Heart right ventricle (tissue), 16 donors: ENCODE results near the gene CTAG1B. TPM values are rescaled to one million over a fixed set of nuclear protein-coding genes. Genes with fewer than 3 reads are reported as not detected.

Experiments used
- ATAC-seq, 8 donors: fragments of 200-7000 bp; cut with Tn5 transposase; one replicate each; pipeline ENCODE4 v1.9.1; 2020; ENCODE audit warnings: mild to moderate bottlenecking in 8 of 8, moderate library complexity in 8 of 8, moderate number of reproducible peaks in 1 of 8
- DNase-seq, 2 donors: peaks; one replicate each; pipeline ENCODE4 v3.0.0-alpha.2; 2020
- H3K27ac ChIP-seq, 10 donors: fragments of 200-600 bp; sonication (generic) in 2 of 10; one replicate each; pipeline versions ENCODE4 v1.5.0 to v1.8.0; 2020 to 2022; ENCODE audit warnings: mild to moderate bottlenecking in 3 of 10
- H3K27me3 ChIP-seq, 7 donors: fragments of 200-600 bp; one replicate each; pipeline ENCODE4 v1.8.0; 2021 to 2022; ENCODE audit warnings: mild to moderate bottlenecking in 2 of 7
- H3K36me3 ChIP-seq, 9 donors: fragments of 200-600 bp; sonication (generic) in 1 of 9; one replicate each; pipeline versions ENCODE4 v1.5.0 to v1.8.0; 2020 to 2022; ENCODE audit warnings: mild to moderate bottlenecking in 2 of 9
- H3K4me1 ChIP-seq, 9 donors: fragments of 200-600 bp; sonication (generic) in 1 of 9; one replicate each; pipeline versions ENCODE4 v1.5.0 to v1.8.0; 2020 to 2022; ENCODE audit warnings: mild to moderate bottlenecking in 4 of 9
- H3K4me3 ChIP-seq, 10 donors: fragments of 200-600 bp; sonication (generic) in 2 of 10; one replicate each; pipeline versions ENCODE4 v1.5.0 to v1.8.0; 2020 to 2022; ENCODE audit warnings: mild to moderate bottlenecking in 7 of 10, moderate library complexity in 2 of 10
- H3K9me3 ChIP-seq, 11 donors: fragments of 200-600 bp in 10 of 11; sonication (generic) in 2 of 11; one replicate each; pipeline versions ENCODE4 v1.5.0 to v1.8.0; 2013 to 2022; ENCODE audit warnings: mild to moderate bottlenecking in 2 of 11, control low read depth in 1 of 11, moderate library complexity in 1 of 11
- WGBS, 2 donors: extraction: QIAGEN DNeasy Blood & Tissue Kit; methylation state at CpG; one replicate each; pipeline ENCODE4 v1.1.7; 2013; ENCODE audit warnings: inconsistent platforms in 1 of 2; 5-methylcytosine and 5-hydroxymethylcytosine counted together
- intact Hi-C, 10 donors: fragments of 100-400 bp; cut with DNase I; formaldehyde crosslinking; loops; one replicate each; pipeline versions ENCODE4 v1.11.1 to v1.14.2; 2022
- polyA plus RNA-seq, 2 donors: library from polyadenylated mRNA; stranded (reverse); fragments of 200-250 nt; gene quantifications; one replicate each; pipeline ENCODE4 v1.2.3, GENCODE V29; 2013
- total RNA-seq, 10 donors: library from RNA; stranded (reverse); fragmentation: NEBNext Ultra II Directional in 3 of 10; extraction: Animal tissue kit (Norgen Biotek cat#: 25700) in 3 of 10; gene quantifications; one replicate each; pipeline versions ENCODE4 v1.2.1 to v1.2.4, GENCODE V29; 2021 to 2023
- TF ChIP-seq, protein P1 (sequence below), 9 donors: fragments of 200-600 bp; sonication (generic) in 2 of 9; IDR thresholded peaks; one replicate each; pipeline versions ENCODE4 v1.5.0 to v1.8.0; 2021 to 2022; ENCODE audit warnings: antibody characterized with exemption in 9 of 9, mild to moderate bottlenecking in 5 of 9, moderate library complexity in 1 of 9
- donor health status: Arrhythmogenic right ventricular cardiomyopathy.
- donor health status: ischemic (EF 13 %, LVEDD 7.1; RV severe dilation, severe dysfunction).
- donor health status: healthy with polysubstance abuse.
- donor health status: DM: no; HTN: yes; CAD: no.
- donor health status: DM: no; HTN: no; CAD: no.
- donor health status: ischemic (EF 25% LVEDD 6.9; RV normal size, moderate dysfunction).
- donor health status: ischemic (EF 25% LVEDD 5.7; RV mildly dilated, moderate dysfunction).
- donor health status: healthy.
- donor health status: DM: yes; HTN: yes; CAD: no.
- donor health status: Ischemic cardiomyopathy.
- donor health status: ischemic (EF 35%, LVEDD 5.7; RV mildly dilated, moderate dysfunction).
- donor health status: nonischemic (EF 11% LVEDD 7.7; RV severe dilation, severe dysfunction).
- donor health status: DM: yes; HTN: yes; CAD: no.
- donor health status: PGD.
- donor health status: ischemic (EF 29% LVEDD 5.4; RV normal size, mild dysfunction).
- donor health status: nonischemic (EF 23%, LVEDD 6.1; RV moderate dilation, normal function).

The CTAG1B gene
- total and polyA plus RNA-seq, 12 donors: not detected

DNA sequence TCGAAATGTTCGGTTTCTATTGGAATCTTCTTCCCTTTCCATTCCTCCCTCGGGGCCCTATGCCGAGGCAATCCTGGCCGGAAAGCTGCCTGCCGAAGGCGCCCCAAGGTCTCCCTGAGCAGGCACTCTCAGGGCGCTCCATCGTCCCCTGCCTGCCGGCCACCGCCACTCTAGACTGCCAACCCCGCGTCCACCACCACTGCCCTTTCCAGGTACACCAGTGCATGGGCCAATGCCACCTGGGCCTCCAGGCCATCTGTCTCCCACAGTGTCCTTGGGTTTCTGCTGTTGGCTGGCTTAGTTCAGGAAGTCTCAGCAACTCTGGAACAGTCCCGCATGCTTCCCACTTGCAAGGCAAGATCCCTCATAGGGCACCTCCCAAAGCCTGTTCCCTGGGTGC is 19.6 kb downstream of the CTAG1B start:
- H3K27me3 ChIP-seq: peaks cover 0 to 8% (median 0%) of the 10 kb centered on the region in 7 donors
- TF ChIP-seq, protein P1, sequence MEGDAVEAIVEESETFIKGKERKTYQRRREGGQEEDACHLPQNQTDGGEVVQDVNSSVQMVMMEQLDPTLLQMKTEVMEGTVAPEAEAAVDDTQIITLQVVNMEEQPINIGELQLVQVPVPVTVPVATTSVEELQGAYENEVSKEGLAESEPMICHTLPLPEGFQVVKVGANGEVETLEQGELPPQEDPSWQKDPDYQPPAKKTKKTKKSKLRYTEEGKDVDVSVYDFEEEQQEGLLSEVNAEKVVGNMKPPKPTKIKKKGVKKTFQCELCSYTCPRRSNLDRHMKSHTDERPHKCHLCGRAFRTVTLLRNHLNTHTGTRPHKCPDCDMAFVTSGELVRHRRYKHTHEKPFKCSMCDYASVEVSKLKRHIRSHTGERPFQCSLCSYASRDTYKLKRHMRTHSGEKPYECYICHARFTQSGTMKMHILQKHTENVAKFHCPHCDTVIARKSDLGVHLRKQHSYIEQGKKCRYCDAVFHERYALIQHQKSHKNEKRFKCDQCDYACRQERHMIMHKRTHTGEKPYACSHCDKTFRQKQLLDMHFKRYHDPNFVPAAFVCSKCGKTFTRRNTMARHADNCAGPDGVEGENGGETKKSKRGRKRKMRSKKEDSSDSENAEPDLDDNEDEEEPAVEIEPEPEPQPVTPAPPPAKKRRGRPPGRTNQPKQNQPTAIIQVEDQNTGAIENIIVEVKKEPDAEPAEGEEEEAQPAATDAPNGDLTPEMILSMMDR (IDR thresholded peaks at IDR 0.05): no peak
- H3K9me3 ChIP-seq: no peaks in the 10 kb centered on the region
- H3K36me3 ChIP-seq: no peaks in the 10 kb centered on the region
- H3K4me3 ChIP-seq: no peak overlapping the region
- H3K4me1 ChIP-seq: peaks cover 0 to 9% (median 0%) of the 10 kb centered on the region in 9 donors
- H3K27ac ChIP-seq: no peak overlapping the region
- DNase-seq (no peak), ATAC-seq (no peak)
- intact Hi-C loops: no loop called here
- 88 to 97% methylated on average over 14 of the region's 14 CpGs for WGBS, 2 donors

GRCh38 chrX:154598656-154599055 is 20.4 kb downstream of the CTAG1B start:
- no peak for ATAC-seq
- TF ChIP-seq, protein P1 (IDR thresholded peaks at IDR 0.05): no peak
- Histone ChIP-seq H3K4me1 (peaks cover 0 to 3% (median 0%) of the 10 kb centered on the region in 9 donors), H3K4me3 (no peak overlapping the region), H3K36me3 (no peaks in the 10 kb centered on the region), H3K27ac (no peak overlapping the region), H3K9me3 (no peaks in the 10 kb centered on the region), H3K27me3 (peaks cover 0 to 9% (median 0%) of the 10 kb centered on the region in 7 donors)
- WGBS, 2 donors: 91 to 93% methylated on average over 8 of the region's 8 CpGs
- intact Hi-C loops: no loop called here
- DNase-seq: no peak

- TF ChIP-seq, protein P1 (IDR thresholded peaks at IDR 0.05): no peak
- no peak overlapping the region for H3K27ac ChIP-seq
- 90 to 94% methylated on average over 12 of the region's 12 CpGs for WGBS, 2 donors
- no peaks in the 10 kb centered on the region for H3K36me3 ChIP-seq
- no peaks in the 10 kb centered on the region for H3K9me3 ChIP-seq
- H3K4me1 ChIP-seq: no peaks in the 10 kb centered on the region
- DNase-seq (no peak), ATAC-seq (no peak)
- H3K27me3 ChIP-seq: peaks cover 0 to 9% (median 0%) of the 10 kb centered on the region in 7 donors
- H3K4me3 ChIP-seq: no peak overlapping the region
- intact Hi-C loops: no loop called here
Observed at GRCh38 chrX:154597221-154597620, 21.9 kb downstream of the CTAG1B start.

- Histone ChIP-seq H3K27me3 (peaks cover 0 to 9% (median 0%) of the 10 kb centered on the region in 7 donors), H3K4me3 (no peak overlapping the region), H3K27ac (no peak overlapping the region), H3K4me1 (no peaks in the 10 kb centered on the region), H3K9me3 (no peaks in the 10 kb centered on the region), H3K36me3 (no peaks in the 10 kb centered on the region)
- TF ChIP-seq, protein P1 (IDR thresholded peaks at IDR 0.05): no peak
- 0 to 22% methylated on average over 3 of the region's 3 CpGs for WGBS, 2 donors
- DNase-seq (no peak), ATAC-seq (no peak)
- intact Hi-C loops: no loop called here
Observed at GRCh38 chrX:154596290-154596929, 22.7 kb downstream of the CTAG1B start.
